Measurements from ENCODE around the gene PXK. TPM values are rescaled to one million over a fixed set of nuclear protein-coding genes. Genes with fewer than 3 reads are reported as not detected.

Gene PXK
- total RNA-seq, 1 donor from 2014 or later, result 12.0 TPM

DNA sequence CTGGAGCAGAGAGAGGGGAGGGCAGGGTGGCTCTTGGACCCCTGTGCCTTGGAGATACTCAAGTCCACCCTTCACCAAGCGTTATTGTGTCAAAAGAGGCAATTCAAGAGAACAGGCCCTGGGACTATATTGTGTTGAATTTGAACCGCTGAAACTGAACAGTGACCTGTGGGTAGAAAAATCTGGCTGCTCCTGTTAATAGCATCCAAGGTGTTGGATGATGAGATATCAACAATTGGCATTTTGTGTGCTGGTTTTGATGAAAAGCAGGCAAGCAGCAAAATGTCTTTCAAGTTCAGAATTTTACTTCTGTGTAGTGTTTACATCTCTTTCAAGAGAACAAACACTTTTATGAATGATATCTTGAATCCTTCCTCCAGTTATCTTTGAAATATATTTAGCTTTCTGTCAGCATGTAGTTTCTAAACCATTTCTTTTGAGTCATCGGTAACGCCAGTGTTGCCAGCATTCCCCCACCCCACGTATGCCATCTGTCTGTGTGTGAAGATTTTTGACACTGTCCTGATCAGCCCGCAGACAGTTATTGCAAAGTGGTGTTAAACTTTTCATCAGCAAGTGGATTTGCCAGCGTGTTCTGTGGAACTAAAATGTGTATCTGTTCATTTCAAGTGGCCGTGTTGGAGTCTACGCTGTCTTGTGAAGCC, 66.1 kb downstream of the PXK start:
- DNase-seq (no peak), ATAC-seq (ENCODE audit: poor library complexity) (peak; percentile 83)

DNA sequence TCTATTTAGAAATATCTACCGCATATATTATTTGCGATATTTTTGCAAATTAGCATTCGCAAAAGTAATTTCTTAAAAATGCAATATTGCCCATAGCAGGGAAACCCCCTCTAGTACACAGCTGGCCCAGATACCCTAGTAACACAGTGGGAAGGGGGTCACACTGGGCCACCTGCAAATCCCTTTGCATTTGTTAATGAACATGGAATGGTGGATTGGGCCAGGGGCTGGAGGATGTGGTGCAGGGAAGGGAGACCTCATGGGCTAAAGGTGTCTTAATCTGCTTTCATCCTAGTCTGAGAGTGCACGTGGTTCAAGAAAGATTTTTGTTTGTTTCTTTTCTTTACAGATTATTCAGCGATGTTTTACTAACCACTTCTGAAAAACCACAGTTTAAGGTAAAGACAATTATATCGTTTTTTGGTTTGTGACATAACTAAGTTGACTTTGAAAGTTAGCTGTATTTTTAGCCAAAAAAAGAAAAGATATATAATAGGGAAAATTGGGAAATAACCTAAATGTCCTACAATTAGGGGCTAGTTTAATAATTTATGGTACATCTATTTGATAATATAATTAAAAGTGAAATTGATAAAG, 70.9 kb downstream of the PXK start:
- intact Hi-C loops (cut with DNase I), result no loop called here
- ATAC-seq (ENCODE audit: poor library complexity), result no peak
- no peak for DNase-seq

More for the DNA sequence above, 66.1 kb downstream of the PXK start:
- intact Hi-C loops (cut with DNase I), result no loop called here

DNA sequence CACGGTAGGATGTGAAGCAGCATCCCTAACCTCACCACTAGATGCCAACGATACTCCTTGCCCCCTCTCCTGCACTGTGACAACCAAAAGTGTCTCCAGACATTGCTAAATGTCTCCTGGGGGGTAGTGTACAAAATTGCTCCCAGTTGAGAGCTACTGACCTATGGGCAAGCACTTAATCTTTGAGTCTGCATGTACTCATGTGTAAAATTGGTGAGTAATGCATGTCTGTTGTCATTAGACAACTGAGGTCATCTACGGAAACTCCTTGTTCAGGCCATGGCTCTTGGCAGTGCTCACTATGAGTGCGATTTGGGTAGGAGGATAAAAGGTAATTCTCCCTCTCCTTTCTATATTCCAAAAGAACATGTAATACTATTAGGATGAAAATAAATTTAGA, 71.7 kb downstream of the PXK start:
- intact Hi-C loops (cut with DNase I), result no loop called here
- ATAC-seq (ENCODE audit: poor library complexity) (no peak), DNase-seq (no peak)

DNA sequence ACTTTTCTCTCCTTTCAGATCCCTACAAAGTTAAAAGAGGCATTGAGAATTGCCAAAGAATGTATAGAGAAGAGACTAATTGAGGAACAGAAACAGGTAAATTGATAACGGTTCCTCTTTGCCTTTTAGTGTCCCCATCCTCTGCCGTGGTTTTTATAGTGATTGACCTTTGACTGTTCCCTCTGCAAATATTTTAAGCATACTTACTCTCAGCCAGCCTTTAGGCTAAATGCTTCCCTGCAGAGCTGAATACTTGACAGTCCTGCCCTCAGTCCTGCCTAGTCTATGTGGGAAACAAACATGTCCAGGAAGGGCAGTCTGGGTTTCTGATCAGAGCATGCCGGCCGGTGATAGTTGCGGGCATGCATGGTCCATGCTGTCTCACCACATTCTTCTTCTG, 76.2 kb downstream of the PXK start:
- DNase-seq (no peak), ATAC-seq (ENCODE audit: poor library complexity) (no peak)
- intact Hi-C loops (cut with DNase I), result no loop called here

DNA sequence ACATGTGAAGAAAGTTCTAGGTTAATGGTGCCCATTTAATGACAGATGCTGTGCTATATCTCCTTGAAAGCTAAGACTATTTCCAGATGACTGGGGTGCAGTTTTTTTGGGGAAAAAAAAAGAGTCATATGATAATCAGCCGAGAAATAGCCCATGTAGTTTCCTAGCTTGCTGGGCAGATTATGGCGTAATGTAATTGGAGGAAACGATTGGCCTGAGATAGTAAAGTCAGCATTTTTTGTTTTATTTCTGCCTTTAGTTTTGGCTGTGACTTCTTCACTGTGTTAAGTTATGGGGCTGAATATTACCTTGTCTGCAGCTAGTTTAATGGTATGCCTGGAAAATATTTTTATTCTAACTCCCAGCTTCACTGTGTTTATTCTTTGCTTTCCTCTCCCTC, 77.0 kb downstream of the PXK start:
- ATAC-seq (ENCODE audit: poor library complexity) (no peak), DNase-seq (no peak)
- intact Hi-C loops (cut with DNase I), result no loop called here

DNA sequence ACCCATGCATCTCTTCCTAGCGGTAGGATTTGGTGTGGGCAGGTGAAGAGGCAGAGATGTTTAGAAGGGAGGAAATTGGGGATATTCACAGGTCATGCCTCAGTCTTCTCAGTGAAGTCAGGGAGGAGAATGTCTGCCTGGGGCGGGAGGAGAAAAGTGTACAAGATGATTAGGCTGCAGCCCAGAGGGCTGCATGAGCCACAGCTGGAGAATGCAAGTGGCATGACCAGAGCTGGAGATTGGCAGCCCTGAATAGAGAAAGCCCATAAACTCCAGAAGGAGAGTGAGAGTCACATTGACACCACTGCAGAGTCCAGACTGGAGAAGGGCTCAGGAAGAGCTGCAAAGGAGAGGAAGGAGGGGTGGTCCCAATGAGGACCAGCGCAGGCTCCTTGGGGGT, 78.3 kb downstream of the PXK start:
- ATAC-seq (ENCODE audit: poor library complexity) (no peak), DNase-seq (no peak)
- intact Hi-C loops (cut with DNase I), result no loop called here

DNA sequence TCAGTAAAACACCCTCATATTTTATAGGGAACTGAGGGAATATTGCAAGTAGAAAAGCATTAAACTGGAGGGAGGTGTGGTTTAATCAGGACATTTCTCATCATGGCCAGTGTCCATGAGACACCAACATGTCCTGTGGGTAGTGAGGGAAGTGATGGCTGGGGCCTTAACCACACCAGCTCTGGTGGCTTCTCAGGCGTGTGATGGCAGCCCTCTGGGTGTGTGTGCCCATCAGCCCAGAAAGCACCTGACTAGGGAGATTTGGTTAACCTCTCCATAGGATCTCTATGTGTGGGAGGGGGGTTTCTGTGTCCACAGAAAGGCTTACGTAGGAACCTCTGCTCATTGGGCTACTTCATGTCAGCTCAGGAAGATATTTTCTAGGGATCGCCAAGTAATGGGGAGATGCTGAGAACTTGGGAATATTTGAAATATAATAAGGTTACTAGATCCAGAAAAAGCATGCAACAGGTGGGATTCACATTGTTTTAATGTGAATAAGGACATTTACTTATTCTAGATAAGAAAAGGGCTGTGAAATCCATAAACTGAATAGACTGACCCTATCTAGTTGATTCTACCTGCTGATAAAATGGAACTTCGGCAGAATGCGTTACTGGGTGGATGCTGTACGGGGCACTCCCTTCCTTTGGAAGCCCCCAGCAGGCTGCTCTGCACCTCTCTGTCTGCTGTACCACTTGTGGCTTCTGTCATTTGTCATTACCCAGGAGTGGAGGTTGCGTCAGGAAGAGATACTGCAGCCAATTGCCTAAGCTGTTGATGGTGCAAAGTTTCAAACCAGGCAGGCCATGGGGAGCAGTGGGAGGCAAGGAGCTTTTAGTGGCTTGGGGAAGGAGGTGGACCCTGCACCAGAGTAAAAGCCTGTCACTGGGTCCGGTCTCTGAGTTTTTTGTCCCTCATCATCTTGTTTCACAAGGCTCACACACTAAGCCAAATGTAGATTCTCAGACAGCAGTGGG, 79.4 kb downstream of the PXK start:
- intact Hi-C loops (cut with DNase I), result no loop called here
- DNase-seq, result no peak
- ATAC-seq (ENCODE audit: poor library complexity), result no peak

DNA sequence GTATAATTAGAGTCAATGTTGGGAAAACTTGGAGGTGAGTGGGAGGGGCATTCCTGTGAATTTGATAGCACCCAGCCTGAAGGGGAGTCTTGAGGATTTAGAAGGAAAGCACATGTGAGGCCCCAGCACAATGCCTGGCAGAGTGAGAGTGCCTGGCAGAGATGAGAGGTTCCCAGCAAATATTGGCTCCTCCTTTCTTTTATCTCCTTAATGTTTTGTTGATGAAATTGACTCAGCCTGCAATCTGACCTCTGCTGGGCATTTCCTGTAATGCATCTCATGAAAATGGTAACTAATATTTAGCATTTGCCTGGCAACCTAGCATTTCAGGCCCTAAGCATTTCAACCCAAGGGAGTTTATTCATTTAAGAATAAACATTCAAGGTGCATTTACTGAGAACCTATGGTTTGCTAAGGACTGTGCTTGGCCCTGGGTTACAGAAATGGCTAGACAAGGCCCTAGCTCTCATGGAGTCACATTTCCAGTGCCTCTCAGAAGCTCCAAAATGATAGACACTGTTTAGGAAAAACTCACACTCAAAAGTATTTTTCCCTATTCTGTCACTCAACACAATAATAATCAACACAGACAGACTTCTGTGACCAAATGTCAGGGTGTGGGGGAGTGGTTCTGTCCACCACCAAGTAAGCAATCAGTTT, 82.0 kb downstream of the PXK start:
- DNase-seq (no peak), ATAC-seq (ENCODE audit: poor library complexity) (peak; percentile 80)
- intact Hi-C loops (cut with DNase I), result loop anchor here (5.0 kb wide), 2 partner anchors 82 to 227 kb away; partner anchors contain the start of gene PXK

DNA sequence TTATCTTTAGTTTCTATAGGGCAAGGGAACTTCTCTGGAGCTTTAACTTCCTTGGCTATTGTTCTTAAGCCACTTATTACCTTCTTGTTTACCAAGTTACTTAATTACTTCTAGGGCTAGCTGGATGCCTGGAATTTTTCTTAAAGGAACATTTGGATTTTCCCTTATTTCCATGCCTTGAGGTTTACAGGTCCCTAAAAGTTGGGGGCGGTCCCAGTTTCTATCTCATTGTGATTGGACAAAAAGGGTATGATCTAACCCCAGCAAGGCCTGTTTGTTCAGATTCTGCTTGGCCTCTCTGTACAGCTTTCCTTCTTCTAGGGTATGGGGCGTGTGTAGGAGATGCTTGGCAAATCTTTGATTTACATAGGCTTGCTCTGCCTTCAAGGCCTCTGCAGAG, 83.5 kb downstream of the PXK start:
- intact Hi-C loops (cut with DNase I), result loop anchor here (5.0 kb wide), 2 partner anchors 84 to 229 kb away; partner anchors contain the start of gene PXK

DNA sequence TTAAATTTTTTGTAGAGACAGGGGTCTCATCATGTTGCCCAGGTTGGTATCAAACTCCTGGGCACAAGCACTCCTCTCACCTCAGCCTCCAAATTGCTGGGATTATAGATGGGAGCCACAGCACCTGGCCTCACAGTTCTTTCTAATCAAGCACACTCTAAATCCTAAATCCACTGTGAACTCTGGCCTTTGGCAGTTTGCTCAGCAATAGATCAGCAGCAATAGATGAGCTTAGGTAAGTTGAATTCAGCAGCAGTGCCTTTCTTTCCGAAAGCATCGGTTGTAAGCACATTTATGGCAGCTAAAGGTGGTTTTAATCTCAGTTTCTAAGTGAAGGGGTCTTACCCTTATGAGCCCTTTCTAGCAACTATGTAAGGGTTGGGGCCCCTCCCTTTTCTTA, 84.4 kb downstream of the PXK start:
- ATAC-seq (ENCODE audit: poor library complexity) (no peak), DNase-seq (no peak)
- intact Hi-C loops (cut with DNase I), result loop anchor here (5.0 kb wide), 2 partner anchors 85 to 230 kb away; partner anchors contain the start of gene PXK

More for the DNA sequence above, 83.5 kb downstream of the PXK start:
- no peak for DNase-seq
- ATAC-seq (ENCODE audit: poor library complexity), result no peak

DNA sequence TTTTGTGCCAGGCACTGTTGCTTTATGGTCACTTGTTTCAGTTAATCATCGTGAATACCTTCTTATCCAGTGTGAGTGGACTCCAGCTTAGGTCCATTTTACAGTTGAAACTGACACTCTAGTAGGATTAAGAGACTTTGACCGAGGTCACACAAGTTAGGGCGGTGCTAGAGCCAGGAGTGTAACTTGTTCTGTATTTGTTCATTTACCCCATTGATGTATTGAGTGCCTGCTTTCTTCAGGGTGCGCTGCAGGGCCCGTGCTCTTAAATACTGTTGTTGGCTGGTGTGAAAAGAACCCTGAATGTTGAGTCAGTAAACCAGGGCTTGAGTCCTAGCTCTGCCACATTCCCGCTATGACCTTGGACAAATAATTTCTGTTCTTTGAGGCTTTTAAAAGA, 85.5 kb downstream of the PXK start:
- intact Hi-C loops (cut with DNase I), result loop anchor here (5.0 kb wide), 2 partner anchors 86 to 231 kb away; partner anchors contain the start of gene PXK
- ATAC-seq (ENCODE audit: poor library complexity), result no peak
- DNase-seq, result no peak

DNA sequence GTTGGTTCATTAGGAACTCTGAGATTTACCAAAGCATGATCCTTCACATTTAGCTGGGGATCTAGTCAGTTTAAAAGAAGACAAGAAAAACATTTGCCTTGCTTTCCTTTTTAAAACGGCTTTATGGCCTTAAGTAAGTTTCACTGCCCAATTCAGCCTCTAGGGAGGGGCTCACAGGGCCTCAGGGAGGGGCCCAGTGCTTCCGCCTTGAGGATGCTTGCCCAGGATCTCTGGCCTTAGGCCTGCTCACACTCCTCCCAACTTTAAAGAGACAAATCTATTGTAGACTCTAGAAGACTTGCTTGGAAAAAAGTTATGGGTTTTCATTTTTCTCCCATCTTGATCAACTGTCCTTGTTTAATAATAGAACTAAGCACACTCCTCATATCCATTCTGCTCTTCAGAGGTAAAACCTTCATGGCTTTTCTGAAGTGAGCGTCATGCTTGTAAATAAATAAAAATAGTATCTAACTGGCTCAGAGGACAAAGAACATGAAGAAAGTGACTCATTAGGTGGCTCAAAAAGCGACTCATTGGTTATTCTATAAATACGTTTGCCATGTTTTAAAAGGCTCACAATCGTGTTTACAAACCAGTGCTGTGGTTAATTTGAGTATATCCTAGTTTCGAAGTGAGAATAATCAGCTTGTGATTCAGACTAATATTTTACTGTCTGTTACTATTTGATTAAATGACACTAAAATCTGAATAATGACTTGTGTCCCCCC, 87.3 kb downstream of the PXK start:
- ATAC-seq (ENCODE audit: poor library complexity) (peak; percentile 82), DNase-seq (peak; percentile 71)
- intact Hi-C loops (cut with DNase I), result loop anchor here (5.0 kb wide), 2 partner anchors 88 to 233 kb away; partner anchors contain the start of gene PXK

DNA sequence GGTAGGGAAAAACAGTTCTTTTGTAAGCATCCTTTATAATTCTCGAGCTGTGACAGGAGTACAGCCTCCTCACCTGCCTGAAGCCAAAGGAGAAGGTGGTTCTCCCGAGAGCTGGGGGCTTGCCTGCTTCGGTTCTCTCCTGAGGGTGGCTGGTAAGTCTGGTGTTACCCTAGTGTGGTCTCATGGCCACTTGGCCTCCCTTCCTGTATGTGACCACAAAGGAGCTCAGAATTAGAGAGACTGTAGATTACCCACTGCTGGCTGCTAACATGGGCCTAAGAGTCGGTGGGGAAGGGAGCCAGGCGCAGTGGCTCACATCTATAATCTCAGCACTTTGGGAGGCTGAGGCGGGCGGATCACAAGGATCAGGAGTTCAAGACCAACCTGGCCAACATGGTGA, 88.3 kb downstream of the PXK start:
- intact Hi-C loops (cut with DNase I), result no loop called here
- DNase-seq, result no peak
- no peak for ATAC-seq (ENCODE audit: poor library complexity)

DNA sequence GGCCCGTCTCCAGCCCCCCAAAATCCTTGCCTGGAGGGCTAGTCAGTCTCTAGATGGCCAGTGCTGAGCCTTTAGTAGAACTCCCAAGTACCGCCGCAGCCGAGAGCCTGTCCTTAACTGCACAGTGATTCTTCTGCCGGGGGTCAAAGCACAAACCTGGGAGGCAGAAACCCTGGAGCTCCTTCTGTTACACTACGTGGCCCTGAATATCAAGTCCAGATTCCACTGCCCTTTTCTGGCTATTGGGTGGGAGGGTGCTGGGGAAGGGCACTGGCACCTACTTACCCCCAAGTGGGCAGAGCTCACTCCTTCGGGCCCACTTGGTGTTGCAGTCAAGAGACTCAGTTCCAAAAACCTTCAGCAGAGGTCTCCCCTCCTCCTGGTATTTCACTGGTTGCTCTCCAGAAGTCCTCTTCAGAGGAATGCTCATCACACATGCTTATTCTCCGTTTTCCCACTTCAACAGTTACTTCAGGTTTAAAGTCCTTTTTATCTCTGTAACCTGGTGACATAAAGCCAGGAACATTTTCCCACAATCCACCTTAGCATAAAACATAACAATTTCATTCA, 90.1 kb downstream of the PXK start:
- intact Hi-C loops (cut with DNase I), result no loop called here
- peak; percentile 32 for ATAC-seq (ENCODE audit: poor library complexity)
- DNase-seq, result no peak

DNA sequence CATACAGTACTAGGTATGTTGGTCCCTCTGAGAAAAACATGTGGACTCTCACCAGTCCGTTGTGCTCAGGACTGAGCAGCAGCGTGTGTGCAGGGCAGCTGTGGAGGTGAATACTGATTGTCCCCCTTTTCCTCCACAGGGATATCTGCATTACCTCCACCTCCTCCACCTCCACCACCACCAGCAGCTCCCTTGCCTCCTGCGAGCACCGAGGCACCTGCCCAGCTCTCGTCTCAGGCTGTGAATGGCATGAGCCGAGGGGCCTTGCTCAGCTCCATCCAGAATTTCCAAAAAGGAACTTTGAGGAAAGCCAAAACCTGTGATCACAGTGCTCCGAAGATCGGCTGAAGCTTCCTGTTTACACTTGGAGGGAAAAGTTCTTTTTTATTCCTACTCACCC, 91.9 kb downstream of the PXK start:
- intact Hi-C loops (cut with DNase I), result no loop called here

DNA sequence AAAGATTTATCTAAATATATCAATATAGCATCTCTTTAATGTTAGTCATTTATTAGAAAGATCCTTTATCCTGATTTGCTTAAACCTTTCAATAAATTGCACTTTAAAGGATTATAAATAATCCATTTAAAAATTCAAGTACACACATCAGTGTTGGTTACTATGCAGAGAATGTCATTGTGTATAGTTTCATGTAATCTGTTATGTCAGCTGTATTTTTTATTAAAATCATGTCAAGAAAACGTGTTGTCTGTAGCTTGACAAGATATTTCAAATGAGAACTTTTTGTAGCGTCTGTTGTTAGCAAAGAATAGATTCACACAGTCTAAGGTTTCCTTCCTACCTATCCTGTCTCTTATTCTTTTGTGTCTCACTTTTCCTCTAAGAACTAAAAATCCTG, 93.1 kb downstream of the PXK start:
- no peak for ATAC-seq (ENCODE audit: poor library complexity)
- DNase-seq, result no peak
- intact Hi-C loops (cut with DNase I), result no loop called here

More for the DNA sequence above, 91.9 kb downstream of the PXK start:
- ATAC-seq (ENCODE audit: poor library complexity), result no peak
- DNase-seq, result no peak

DNA sequence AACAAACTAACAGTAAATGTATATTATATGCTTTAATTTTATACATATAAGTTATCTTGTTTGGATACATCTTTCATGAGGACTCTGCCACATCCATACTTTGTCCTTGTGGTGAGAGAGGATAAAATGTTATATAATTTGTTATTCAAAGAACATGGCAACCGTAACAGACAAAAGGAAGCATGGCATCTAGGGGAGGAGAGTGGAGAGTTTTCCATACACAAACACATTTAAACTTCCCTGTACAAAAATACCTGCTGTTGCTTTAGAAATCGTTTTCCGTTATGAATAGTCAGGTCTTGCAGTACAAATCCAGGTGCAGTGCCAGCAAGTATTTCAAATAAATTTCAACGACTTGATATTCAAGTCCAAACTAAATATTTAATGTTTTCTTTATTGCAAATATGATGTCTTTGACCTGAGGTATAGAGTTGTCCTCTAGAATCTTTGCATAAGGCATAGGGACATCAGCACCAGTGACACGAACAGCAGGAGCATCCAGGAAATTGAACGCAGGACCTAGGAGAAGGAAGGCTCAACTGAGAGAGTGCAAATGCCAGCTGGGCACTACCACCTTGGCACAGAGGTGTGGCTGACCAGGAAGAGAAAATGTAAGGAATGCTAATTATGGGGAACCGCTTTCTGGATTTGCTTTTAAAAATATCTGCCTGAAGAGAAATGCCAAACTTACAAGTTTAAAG, 95.1 kb downstream of the PXK start:
- ATAC-seq (ENCODE audit: poor library complexity) (no peak), DNase-seq (no peak)
- intact Hi-C loops (cut with DNase I), result no loop called here

Data from Right ventricle myocardium superior (tissue), 1 donor.